ENCODE measurements around the gene BBS2.

The BBS2 gene

DNA sequence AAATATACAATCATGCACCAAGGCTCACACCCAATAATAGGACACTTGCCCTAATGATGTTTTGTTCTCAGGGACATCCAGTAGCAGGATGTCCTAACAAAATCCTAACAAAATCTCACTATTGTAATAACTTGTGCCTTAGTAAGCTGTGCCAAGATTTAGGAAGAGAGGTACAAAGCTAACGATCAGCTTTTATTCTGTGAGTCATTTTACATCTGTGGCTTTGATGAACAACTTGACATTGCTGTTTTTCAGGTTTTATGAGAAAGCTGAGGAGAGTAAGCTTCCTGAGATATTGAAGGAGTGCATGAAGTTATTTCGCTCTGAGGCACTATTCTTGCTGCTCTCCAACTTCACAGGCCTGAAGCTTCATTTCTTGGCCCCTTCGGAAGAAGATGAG, 49.6 kb downstream of the BBS2 start:
- no peak for FAIRE-seq

DNA sequence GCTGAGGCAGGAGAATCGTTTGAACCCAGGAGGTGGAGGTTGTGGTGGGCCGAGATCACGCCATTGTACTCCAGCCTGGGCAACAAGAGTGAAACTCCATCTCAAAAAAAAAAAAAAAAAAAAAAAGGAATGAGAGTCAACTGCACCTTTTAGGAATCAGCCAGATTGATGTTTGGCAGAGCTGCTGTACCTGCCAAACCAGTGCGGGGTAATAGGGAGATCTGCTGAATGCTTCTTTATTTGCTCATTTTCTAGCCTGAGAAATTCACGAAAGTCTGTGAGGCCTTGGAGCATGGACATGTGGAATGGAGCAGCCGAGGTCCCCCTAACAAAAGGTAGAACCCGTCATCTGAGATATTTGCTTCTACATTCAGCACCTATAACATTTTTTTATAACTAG, 50.1 kb downstream of the BBS2 start:
- FAIRE-seq = no peak

DNA sequence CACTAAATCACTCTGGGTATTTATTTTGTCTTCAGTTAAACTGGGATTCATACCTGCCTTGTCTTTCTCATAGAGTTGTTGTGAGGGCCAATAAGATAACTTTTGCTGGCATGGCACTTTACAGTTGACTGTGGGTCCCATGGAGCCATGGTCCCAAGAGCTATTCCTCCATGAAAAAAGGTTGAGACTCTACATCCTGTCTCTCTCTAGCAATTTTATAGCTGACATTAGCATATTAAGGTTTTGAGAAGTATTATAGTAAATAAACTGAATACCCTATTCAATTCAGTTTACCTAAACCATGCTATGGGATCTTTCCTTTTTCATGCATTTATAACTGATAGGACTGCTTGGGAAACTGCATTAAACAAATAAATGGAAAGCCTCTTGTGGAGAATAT, 51.0 kb downstream of the BBS2 start:
- no peak for FAIRE-seq

DNA sequence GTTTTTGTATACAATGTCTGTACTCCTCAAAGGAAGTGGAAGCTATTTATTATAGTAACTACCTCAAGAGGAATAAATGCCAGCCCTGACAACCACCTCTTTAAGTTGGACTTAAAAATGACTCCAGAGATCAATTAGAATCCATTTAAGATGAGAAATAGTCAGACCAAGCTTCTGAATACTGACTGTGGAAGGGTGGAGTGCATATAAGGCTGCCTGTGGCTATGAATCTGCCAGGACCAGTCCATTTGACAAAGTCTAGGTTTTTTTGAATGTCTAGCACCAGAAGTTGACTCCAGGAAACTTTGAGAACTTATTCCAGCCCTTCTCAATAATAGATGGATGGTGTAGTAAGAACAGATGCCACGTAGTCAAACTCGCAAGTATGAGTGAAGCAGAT, 53.5 kb downstream of the BBS2 start:
- no peak for FAIRE-seq

DNA sequence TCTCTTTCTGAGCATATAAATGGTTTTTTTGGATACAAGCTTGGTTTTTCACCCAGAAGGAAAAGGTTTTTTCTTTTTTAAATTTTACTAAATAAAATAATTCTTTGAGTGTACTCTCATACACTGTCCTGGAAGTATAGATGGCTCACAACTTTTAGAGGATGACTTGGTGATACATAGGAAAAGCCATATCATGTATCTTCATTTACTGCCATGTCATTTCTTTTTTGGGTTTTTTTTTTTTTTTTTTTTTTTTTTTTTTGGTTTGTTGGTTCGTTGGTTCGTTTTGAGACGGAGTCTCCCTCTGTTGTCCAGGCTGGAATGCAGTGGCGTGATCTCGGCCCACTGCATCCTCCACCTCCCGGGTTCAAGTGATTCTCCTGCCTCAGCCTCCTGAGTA, 56.7 kb downstream of the BBS2 start:
- FAIRE-seq = no peak

DNA sequence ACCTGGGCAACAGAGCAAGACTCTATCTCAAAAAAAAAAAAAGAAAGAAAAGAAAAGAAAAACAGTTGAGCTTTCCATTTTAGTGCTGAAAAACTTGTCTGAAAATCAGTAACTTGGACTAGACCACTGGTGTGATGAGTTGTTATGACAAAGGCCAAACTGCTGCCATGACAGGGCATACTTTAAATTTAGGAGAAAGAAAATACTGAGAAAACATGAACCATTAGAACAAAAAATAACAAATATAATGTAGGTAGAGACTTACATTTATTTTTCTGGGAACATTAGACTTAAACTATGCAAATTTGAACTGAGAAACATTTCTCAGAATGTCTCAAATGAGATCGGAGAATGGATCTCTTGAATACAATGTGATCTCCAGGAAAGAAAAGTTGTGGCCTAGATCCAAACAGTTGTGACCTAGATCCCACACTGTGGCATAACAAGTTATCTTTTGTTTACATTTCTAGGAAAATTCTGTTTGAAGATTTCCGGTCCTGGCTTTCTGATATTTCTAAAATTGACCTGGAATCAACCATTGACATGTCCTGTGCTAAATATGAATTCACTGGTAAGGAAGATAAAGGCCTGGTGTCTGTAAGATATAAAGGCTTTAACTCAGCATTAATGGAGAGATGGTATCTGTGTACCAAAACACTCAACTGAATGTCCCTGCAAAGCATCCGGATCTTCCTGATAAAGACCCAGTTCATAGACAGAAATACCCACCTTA, 57.6 kb downstream of the BBS2 start:
- no peak for FAIRE-seq

DNA sequence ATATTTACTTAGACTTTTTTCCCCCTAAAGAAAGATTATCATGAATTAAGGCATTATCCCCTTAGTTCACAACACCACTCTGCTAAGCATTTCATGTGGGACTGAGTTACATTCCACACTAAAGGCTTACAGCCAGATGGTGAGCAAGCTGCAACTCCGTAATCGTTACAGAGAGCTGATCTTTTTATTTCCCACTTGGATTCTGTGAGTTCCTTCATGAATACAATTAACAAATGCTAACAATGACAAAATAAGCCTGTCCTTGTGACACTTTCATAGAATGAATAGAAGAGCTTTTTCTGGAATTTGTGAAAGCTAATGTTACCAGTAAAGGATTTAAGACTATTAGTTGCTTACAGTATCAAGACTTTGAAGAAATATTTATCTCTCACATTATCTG, 59.7 kb downstream of the BBS2 start:
- FAIRE-seq = no peak

DNA sequence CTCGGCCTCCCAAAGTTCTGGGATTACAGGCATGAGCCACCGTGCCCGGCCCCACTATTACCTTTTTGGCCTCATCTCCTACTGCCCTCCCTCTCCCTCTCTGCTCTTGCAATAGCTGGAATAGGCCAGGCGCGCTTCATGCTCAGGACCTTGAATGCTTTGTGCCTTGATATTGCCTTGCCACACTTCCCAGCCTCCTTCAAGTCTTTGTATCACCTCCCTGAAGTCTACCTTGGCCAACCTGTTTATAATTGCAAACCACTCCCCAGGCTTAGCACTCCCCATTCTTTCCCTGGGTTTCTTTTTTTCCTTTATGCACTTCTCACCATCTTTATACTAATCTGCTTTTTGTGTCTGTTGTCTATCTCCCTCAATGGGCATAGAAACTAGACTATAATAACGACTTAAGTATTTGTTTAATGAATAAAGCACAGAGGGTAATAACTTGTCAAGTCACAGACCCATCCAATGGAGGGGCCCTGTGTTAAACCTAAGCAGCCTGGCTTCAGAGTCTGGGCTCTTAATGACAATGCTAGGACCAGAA, 61.8 kb downstream of the BBS2 start:
- no peak for FAIRE-seq

DNA sequence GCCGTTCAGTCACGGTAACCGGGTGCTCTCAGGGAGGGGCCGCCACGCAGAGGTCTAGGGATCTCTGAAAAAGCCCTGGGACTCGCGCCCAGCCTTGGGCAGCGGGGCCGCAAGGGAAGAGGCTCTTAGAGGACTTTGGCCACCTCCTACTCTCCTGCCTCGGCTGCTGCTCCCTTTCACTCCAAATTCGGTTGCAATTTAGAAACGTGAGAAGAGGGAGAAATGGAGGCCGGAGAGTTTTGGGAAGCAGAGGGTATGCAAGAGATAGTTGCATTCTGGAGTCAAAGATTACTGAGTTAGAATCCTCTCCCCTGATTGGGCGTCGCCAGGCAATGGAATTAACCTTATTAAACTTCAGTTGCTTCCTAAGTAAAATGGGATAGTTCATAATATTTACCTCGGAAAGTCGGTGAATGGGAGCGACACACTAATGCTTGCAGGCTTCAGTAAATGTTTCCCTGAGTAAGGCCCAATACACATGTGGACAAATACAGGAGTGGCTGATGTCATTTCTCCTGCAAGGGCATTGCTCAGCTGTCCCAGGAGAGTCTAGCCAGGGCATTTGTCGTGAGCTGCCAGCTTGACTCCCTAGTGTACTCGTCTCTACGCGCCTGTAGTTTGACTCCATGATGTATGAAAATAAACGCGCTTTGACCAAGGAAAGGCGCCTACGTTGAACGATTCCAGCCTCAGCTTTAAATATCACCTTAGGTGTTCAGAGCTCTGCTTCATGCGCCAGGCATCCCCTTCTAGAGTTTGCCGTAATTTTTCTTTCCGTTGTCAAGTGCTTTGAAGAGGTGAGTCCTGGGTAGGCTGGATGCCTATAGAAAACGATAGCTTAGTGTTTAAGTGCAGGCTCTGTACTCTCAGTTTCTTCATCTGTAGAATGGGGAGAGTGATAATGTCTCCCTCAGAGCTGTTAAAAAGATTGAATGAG, 67.8 kb downstream of the BBS2 start:
- FAIRE-seq = no peak

DNA sequence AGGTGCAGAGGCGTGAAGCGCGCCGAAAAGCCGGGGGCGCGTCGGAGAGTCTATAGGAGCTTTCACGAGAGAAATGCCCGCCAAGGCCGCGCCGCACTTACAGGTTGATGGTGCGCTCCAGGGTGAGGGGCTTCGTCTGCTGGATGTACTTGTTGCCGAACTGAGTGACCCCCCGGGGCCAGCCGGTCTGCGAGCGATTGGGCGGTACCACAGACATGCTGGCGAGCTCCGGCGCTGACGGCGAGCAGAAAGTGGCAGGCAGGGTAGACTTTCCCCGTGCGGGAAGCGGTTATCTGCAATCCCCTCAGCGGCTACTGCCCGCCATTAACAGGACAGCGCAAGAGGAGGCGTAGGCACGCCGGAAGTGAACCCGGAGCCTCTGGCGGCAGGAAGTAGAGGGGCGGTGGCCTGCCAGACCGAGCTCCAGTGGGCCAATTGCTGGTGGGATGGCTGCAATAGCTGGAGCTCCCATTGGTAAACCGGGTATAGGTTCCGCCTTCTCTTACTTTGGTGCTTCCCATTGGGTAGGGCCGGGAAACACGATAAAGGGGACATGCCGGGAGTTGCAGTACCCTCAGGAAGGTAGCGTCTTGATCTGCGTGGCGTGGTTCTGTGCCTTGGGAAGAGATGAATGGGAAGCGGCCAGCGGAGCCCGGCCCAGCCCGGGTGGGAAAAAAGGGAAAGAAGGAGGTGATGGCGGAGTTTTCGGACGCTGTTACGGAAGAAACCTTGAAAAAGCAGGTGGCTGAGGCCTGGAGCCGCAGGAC, 68.7 kb downstream of the BBS2 start, which contains the start of the genes NUDT21 and OGFOD1:
Gene NUDT21 (minus strand): TSS at position 347 of the 767 bp plus-strand sequence. CDS start 130 bp downstream, at position 217.
Gene OGFOD1 (plus strand): TSS at position 569 of the 767 bp plus-strand sequence. CDS start 59 bp downstream, at position 628.
- FAIRE-seq = peak; percentile 99

DNA sequence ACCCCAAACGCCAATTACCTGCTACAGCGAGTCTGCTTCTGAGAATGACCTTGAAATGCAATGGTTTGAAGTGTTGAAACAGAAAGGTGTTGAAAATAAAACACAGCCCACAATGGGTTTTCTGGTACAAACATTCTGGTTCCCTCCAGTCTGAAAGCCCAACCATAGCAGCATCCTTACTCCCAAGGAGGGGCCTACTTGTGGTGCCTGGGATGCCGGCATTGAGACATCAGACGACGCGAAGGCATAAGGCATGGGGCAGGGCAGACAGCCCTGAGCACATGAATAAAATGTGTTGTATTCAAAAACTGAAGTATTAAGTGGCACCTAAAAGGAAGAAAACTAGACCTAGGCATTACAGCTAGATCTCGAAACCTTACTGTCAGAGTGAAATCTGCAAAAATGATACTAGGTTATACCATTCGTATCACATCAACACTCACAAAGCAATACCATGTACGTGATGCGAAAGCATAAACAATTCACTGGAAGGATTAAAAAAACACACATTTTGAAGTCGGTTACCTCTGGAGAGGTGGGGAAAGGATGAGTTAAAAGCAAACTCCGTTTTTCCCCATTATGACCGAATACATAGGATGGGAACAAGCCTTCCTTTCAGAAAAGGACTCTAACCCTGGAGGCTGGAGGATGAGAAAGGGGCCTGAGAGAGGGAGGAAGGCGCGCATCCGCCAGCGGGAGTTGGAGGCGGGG, 69.4 kb downstream of the BBS2 start:
- no peak for FAIRE-seq

DNA sequence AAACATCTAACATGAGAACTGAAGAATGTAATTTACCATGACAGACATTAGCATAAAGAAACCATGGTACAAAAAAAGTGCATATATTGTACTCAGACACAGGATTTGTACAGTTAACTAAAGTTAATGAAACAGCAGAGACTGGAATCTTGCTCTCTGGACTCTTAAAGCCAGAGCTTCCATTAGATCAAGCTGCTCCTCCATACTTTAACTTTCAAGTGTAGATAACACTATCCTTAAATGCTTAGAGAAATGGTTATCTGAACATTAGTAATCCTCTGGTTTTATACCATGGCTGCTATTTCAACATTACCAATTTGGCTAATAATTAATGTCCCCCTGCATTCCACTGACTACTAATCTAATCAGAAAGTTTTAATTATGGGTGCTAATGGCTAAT, 71.8 kb downstream of the BBS2 start:
- no peak for FAIRE-seq

DNA sequence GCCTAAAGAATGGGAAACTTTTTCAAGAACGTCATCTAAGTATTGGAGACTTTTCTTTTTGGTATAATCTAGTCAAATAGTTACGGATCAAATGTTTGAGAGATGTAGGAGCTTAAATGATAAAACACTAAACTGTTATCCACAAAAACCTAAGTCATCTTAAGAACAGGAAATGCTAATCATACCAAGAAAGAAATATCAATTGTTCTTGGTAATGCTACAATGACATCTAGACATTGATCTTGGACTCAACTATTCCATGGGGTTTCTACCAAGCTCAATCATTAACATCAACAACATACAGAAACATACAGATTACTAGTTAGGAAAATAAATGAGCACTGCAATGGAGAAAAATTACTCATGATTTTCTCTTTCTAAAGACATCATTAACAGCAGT, 72.5 kb downstream of the BBS2 start:
- FAIRE-seq = no peak

DNA sequence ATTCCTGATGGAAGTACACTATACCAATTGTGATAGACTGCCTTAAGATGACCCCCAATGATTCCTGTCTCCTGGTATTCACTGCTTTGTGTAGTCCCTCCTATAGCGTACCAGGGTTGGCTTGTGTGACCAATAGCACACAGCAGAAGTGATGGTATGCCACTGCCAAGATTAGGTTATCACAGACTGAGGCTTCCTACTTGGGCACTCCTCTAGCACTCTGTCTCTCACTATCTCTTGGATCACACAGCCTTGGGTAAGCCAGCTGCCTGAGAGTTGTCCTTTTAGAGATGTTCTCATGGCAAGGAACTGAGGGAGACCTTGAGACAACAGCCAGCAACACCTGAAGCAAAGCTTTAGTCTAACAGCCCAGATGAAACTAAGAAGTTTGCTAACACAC, 81.8 kb downstream of the BBS2 start:
- no peak for FAIRE-seq

DNA sequence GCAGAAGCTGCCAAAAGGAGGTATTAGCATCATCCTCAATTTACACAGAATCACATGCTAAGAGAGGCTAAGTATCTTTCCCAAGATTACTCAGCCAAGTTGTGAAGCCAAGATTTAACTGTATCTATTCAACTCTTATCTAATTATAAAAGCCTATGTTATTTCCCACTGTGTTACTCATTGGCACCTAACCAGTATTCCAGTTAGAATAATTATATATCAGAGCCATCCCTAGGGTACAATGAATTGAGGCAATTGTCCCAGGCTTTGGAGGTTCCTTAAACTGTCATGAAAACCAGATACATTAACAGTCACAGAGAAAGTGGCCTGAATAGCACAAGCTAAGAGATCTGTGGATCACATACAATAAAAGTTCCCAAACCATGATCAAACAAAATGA, 83.6 kb downstream of the BBS2 start:
- FAIRE-seq = no peak

Measured in G401.6 (cell line).